ENCODE data around the gene PLET1. TPM values are rescaled to one million over a fixed set of nuclear protein-coding genes. Genes with fewer than 3 reads are reported as not detected.

Gene PLET1, protein sequence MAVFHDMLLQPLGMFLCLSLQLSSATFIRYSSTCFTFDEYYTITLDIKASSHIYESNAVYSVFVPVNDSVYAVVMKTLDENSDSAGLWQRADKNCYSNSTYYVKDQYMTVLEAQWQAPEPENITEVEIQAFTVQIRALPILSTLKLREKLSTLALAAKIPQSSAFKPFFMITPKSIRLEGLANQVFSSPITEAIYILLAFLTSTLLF
- total RNA-seq, result not detected

- intact Hi-C loops (cut with micrococcal nuclease), result no loop called here
- Mint-ChIP-seq H3K4me3 (no peak within 1 kb of the TSS), H3K27ac (no peak within 1 kb of the TSS), H3K36me3 (ENCODE audit: low read depth) (no peaks in the 10 kb centered on the region), H3K4me1 (ENCODE audit: low read depth) (no peaks in the 10 kb centered on the region), H3K9me3 (no peaks in the 10 kb centered on the region), H3K27me3 (ENCODE audit: low read depth) (no peaks in the 10 kb centered on the region)
- CTCF ChIA-PET, result interaction anchor here (1.1 kb wide), 1 partner anchor 10 kb away, joined by 4 read pairs; no protein-coding TSS in a partner anchor
- no peak for DNase-seq
These were observed at the start of gene PLET1 for GRCh38 chr11:112260490-112260889. PLET1 (minus strand) TSS chr11:112260860; CDS start chr11:112260589, 271 bp downstream.

DNA sequence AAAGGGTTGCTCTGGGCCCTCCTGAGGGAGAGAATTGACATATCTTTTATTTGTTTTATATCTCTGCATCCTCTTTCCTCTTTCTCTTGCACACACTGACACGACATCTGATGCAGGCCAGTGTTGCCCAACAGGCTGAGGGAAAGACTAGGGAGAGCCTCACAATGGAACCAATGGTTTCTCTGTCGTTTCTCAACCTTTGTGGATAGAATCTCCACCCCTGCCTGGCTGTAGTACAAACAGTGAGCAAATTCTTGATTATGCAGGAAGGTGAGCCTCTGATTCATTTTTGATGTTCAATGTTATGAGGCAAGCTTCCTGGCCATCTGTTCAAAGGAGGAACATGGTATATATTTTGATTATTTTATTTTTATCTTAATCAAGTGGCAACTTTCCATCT lies 49.8 kb upstream of the PLET1 start:
- H3K36me3 Mint-ChIP-seq (ENCODE audit: low read depth), result no peaks in the 10 kb centered on the region
- intact Hi-C loops (cut with micrococcal nuclease), result no loop called here
- H3K4me3 Mint-ChIP-seq, result no peak overlapping the region
- peaks cover 6% of the 10 kb centered on the region for H3K9me3 Mint-ChIP-seq
- H3K27me3 Mint-ChIP-seq (ENCODE audit: low read depth), result no peaks in the 10 kb centered on the region
- H3K27ac Mint-ChIP-seq, result no peak overlapping the region
- no peak for DNase-seq
- CTCF ChIA-PET, result interaction anchor here (1.1 kb wide), 1 partner anchor 91 kb away, joined by 3 read pairs; no protein-coding TSS in a partner anchor
- H3K4me1 Mint-ChIP-seq (ENCODE audit: low read depth), result peaks cover 2% of the 10 kb centered on the region

GRCh38 chr11:112308651-112309050 lies 48.0 kb upstream of the PLET1 start:
- Mint-ChIP-seq H3K36me3 (ENCODE audit: low read depth) (no peaks in the 10 kb centered on the region), H3K27ac (no peak overlapping the region), H3K27me3 (ENCODE audit: low read depth) (no peaks in the 10 kb centered on the region), H3K4me1 (ENCODE audit: low read depth) (no peaks in the 10 kb centered on the region), H3K4me3 (no peak overlapping the region), H3K9me3 (peaks cover 6% of the 10 kb centered on the region)
- CTCF ChIA-PET, result no interaction called here
- intact Hi-C loops (cut with micrococcal nuclease), result no loop called here
- no peak for DNase-seq

- H3K4me3 Mint-ChIP-seq, result no peak overlapping the region
- H3K27me3 Mint-ChIP-seq (ENCODE audit: low read depth), result no peaks in the 10 kb centered on the region
- intact Hi-C loops (cut with micrococcal nuclease), result no loop called here
These were observed 47.0 kb upstream of the PLET1 start for GRCh38 chr11:112307616-112308015.

DNA sequence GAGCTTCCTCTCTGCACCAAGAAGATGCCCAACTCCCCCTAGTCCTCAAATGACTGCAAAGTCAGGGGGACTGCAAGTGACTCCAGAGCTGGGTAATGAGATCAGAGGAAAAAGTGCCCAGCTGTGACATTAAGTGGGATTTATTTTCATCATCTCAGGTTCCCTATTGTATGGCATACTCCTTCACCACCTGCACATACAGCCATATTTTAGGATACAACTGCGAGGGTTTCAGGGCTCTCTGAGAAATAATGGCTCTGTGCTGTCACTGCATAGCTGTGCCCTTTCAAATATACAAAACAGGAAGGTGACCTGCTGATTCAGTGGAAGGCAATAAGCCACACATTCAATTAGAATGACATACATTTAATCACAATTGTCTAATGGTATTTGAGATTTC lies 45.6 kb upstream of the PLET1 start:
- Mint-ChIP-seq H3K4me3 (no peak overlapping the region), H3K27me3 (ENCODE audit: low read depth) (no peaks in the 10 kb centered on the region), H3K9me3 (peaks cover 6% of the 10 kb centered on the region), H3K4me1 (ENCODE audit: low read depth) (peaks cover 6% of the 10 kb centered on the region), H3K36me3 (ENCODE audit: low read depth) (no peaks in the 10 kb centered on the region), H3K27ac (no peak overlapping the region)
- intact Hi-C loops (cut with micrococcal nuclease), result no loop called here
- CTCF ChIA-PET, result no interaction called here
- no peak for DNase-seq

More at GRCh38 chr11:112307616-112308015, 47.0 kb upstream of the PLET1 start:
- H3K4me1 Mint-ChIP-seq (ENCODE audit: low read depth), result no peaks in the 10 kb centered on the region
- H3K9me3 Mint-ChIP-seq, result peaks cover 6% of the 10 kb centered on the region
- H3K27ac Mint-ChIP-seq, result no peak overlapping the region
- no peak for DNase-seq
- CTCF ChIA-PET, result no interaction called here
- H3K36me3 Mint-ChIP-seq (ENCODE audit: low read depth), result no peaks in the 10 kb centered on the region

GRCh38 chr11:112304914-112305313 lies 44.3 kb upstream of the PLET1 start:
- intact Hi-C loops (cut with micrococcal nuclease), result no loop called here
- CTCF ChIA-PET, result no interaction called here
- Mint-ChIP-seq H3K4me1 (ENCODE audit: low read depth) (peaks cover 8% of the 10 kb centered on the region), H3K36me3 (ENCODE audit: low read depth) (no peaks in the 10 kb centered on the region), H3K9me3 (peaks cover 6% of the 10 kb centered on the region), H3K27ac (no peak overlapping the region), H3K27me3 (ENCODE audit: low read depth) (no peaks in the 10 kb centered on the region), H3K4me3 (no peak overlapping the region)
- no peak for DNase-seq

- no peaks in the 10 kb centered on the region for H3K36me3 Mint-ChIP-seq (ENCODE audit: low read depth)
- CTCF ChIA-PET, result no interaction called here
- peaks cover 3% of the 10 kb centered on the region for H3K9me3 Mint-ChIP-seq
- peaks cover 13% of the 10 kb centered on the region for H3K4me1 Mint-ChIP-seq (ENCODE audit: low read depth)
- DNase-seq, result no peak
- H3K4me3 Mint-ChIP-seq, result no peak overlapping the region
- H3K27ac Mint-ChIP-seq, result no peak overlapping the region
- H3K27me3 Mint-ChIP-seq (ENCODE audit: low read depth), result no peaks in the 10 kb centered on the region
- intact Hi-C loops (cut with micrococcal nuclease), result no loop called here
These were observed 43.0 kb upstream of the PLET1 start for GRCh38 chr11:112303616-112304015.

DNA sequence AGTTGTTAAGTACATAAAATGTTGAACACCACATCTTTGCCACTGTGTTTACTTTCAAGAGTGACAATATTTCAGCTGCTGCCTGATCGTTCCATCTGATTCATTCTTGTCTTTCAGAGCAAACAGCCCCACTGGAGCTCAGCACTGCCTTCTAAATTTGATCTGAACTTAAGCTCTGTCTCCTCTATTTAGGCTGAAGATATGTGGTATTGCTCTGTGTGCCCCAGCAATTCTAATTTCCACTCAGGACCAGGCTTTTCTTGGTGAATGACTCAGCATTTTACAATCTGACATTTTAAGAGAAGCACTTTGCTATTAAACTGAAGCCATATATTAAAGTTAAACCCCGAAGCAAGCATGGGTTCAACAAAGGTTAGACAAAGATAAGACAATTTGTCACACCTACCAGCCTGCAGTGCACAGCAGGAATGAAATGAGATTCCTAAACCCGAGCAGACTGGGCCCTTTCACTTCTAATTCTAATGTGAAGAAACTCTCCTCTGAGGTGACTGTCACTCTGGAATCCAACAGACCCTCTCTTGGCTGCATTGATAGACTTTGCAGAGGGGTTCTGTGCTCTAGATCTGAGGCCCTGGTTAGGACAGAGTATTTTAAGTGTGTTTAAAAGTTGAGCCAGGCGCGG lies 41.7 kb upstream of the PLET1 start:
- intact Hi-C loops (cut with micrococcal nuclease), result no loop called here
- H3K27ac Mint-ChIP-seq, result no peak overlapping the region
- CTCF ChIA-PET, result no interaction called here

GRCh38 chr11:112300094-112300786 lies 39.6 kb upstream of the PLET1 start:
- intact Hi-C loops (cut with micrococcal nuclease), result no loop called here

More for the DNA sequence above, 41.7 kb upstream of the PLET1 start:
- Mint-ChIP-seq H3K4me1 (ENCODE audit: low read depth) (peaks cover 25% of the 10 kb centered on the region), H3K9me3 (no peaks in the 10 kb centered on the region), H3K36me3 (ENCODE audit: low read depth) (no peaks in the 10 kb centered on the region), H3K4me3 (no peak overlapping the region), H3K27me3 (ENCODE audit: low read depth) (no peaks in the 10 kb centered on the region)
- DNase-seq, result no peak

DNA sequence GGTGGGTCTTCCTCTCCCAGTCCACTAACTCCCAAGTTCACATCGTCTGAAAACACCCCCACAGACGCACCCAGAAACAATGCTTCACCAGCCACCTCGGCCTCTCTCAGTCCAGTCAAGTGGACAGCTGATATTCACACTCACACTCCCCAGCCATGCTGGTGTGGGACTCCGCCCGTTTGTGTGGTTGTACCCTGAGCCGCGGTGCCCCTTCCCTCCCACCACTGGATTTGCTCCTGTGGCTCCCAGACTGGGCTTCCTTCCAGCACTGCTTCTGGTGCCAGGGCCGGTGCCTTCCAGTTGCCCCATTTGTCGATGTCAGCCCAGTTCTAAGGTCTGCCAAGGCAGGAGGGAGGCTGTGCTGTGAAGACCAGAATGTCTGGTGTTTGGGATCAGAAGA lies 37.9 kb upstream of the PLET1 start:
- no peak for DNase-seq
- intact Hi-C loops (cut with micrococcal nuclease), result no loop called here
- Mint-ChIP-seq H3K27me3 (ENCODE audit: low read depth) (no peaks in the 10 kb centered on the region), H3K4me3 (no peak overlapping the region), H3K27ac (no peak overlapping the region), H3K4me1 (ENCODE audit: low read depth) (peaks cover 36% of the 10 kb centered on the region), H3K9me3 (no peaks in the 10 kb centered on the region), H3K36me3 (ENCODE audit: low read depth) (peaks cover 2% of the 10 kb centered on the region)
- CTCF ChIA-PET, result no interaction called here

More at GRCh38 chr11:112300094-112300786, 39.6 kb upstream of the PLET1 start:
- H3K4me1 Mint-ChIP-seq (ENCODE audit: low read depth), result peaks cover 36% of the 10 kb centered on the region
- no peaks in the 10 kb centered on the region for H3K27me3 Mint-ChIP-seq (ENCODE audit: low read depth)
- no peak for DNase-seq
- CTCF ChIA-PET, result interaction anchor here (0.7 to 1.2 kb wide), 2 partner anchors 20 to 154 kb away, joined by 3 read pairs; no protein-coding TSS in a partner anchor
- no peaks in the 10 kb centered on the region for H3K36me3 Mint-ChIP-seq (ENCODE audit: low read depth)
- no peak overlapping the region for H3K27ac Mint-ChIP-seq
- no peaks in the 10 kb centered on the region for H3K9me3 Mint-ChIP-seq
- H3K4me3 Mint-ChIP-seq, result no peak overlapping the region

GRCh38 chr11:112297248-112297866 lies 36.7 kb upstream of the PLET1 start:
- Mint-ChIP-seq H3K4me1 (ENCODE audit: low read depth) (peaks cover 36% of the 10 kb centered on the region), H3K36me3 (ENCODE audit: low read depth) (peaks cover 2% of the 10 kb centered on the region), H3K27me3 (ENCODE audit: low read depth) (no peaks in the 10 kb centered on the region), H3K4me3 (peak overlapping the region; percentile 14), H3K27ac (peak overlapping the region; percentile 67), H3K9me3 (no peaks in the 10 kb centered on the region)
- CTCF ChIA-PET, result no interaction called here
- peak; percentile 62 for DNase-seq
- intact Hi-C loops (cut with micrococcal nuclease), result loop anchor here (2.0 kb wide), 1 partner anchor 21 kb away; no protein-coding TSS in a partner anchor

DNA sequence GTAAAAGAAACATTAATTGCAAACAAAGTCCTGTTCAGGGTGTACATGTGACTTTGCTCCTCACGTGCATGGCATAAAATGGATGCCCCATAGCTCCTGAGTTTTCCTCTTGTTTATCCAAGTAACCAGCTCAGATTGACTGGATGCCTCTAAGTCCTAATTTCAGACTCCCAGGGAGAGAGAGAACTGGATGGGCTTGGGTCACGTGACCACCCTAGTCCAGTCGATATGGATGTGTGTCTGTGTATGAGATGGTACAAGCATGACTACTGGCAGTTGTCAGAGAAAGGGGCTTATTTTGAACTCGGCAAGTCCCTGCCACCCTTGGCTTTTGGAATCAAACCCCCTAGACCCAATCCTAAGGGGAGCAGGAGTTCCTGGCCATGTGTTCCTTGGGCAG lies 35.4 kb upstream of the PLET1 start:
- no peak overlapping the region for H3K4me3 Mint-ChIP-seq
- H3K36me3 Mint-ChIP-seq (ENCODE audit: low read depth), result peaks cover 5% of the 10 kb centered on the region
- peaks cover 36% of the 10 kb centered on the region for H3K4me1 Mint-ChIP-seq (ENCODE audit: low read depth)
- CTCF ChIA-PET, result interaction anchor here (0.8 kb wide), 1 partner anchor 994 kb away, joined by 3 read pairs; no protein-coding TSS in a partner anchor
- intact Hi-C loops (cut with micrococcal nuclease), result loop anchor here (2.0 kb wide), 1 partner anchor 23 kb away; no protein-coding TSS in a partner anchor
- H3K27ac Mint-ChIP-seq, result no peak overlapping the region
- H3K9me3 Mint-ChIP-seq, result peaks cover 6% of the 10 kb centered on the region
- DNase-seq, result no peak
- H3K27me3 Mint-ChIP-seq (ENCODE audit: low read depth), result no peaks in the 10 kb centered on the region
